Loucy (cell line): ENCODE measurements around the gene SARNP.

Experiments
- EZH2phosphoT487 ChIP-seq: fragments of 200-600 bp; IDR thresholded peaks from 2 replicates; pipeline ENCODE4 v1.6.1; 2018; ENCODE audit warnings: antibody characterized with exemption, mild to moderate bottlenecking, moderate library complexity, borderline replicate concordance
- TF ChIP-seq, protein P1 (sequence below): fragments of 200-600 bp; sonication (generic); conservative IDR thresholded peaks from 2 replicates; pipeline ENCODE4 v1.5.1; 2014; ENCODE audit warnings: mild to moderate bottlenecking, antibody characterized with exemption, low read length

GRCh38 chr12:55830601-55831446, 13.3 kb upstream of the SARNP start:
- TF ChIP-seq, protein P1, sequence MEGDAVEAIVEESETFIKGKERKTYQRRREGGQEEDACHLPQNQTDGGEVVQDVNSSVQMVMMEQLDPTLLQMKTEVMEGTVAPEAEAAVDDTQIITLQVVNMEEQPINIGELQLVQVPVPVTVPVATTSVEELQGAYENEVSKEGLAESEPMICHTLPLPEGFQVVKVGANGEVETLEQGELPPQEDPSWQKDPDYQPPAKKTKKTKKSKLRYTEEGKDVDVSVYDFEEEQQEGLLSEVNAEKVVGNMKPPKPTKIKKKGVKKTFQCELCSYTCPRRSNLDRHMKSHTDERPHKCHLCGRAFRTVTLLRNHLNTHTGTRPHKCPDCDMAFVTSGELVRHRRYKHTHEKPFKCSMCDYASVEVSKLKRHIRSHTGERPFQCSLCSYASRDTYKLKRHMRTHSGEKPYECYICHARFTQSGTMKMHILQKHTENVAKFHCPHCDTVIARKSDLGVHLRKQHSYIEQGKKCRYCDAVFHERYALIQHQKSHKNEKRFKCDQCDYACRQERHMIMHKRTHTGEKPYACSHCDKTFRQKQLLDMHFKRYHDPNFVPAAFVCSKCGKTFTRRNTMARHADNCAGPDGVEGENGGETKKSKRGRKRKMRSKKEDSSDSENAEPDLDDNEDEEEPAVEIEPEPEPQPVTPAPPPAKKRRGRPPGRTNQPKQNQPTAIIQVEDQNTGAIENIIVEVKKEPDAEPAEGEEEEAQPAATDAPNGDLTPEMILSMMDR, result no peak
- no peak for TF ChIP-seq EZH2phosphoT487
